Measurements from ENCODE around the gene FNDC8.

DNA sequence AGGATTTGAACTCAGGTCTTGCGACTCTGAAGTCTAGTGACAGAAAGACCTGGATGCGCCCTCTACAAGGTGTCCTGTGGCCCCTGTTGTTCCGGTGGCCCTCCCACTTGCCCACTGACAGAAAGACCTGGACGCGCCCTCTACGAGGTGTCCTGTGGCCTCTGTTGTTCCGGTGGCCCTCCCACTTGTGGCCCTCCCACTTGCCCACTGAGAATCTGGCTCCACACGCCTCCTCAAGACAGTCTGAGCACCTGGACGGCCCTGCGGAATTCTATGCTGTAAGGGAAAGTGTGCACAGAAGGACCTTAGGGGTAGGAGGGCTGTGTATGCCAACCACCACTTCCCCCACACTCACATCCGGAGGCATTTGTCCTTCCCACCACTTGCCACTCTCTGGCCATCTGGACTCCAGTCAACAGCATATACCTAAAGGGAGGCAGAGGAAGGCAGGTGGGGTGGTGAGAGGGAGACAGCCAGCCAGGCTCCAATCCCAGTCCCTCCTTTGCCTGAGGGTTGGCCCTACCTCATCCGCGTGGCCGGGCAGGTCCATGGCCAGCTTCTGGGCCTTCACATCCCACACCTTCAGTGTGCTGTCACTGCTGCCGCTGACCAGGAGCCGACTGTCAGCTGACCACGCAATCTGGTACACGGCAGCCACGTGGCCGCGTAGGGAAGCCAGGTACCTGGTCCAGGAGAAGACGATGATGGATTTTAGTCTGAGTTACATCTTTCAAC is 11.6 kb downstream of the FNDC8 start:
- TF ChIP-seq, protein P1, sequence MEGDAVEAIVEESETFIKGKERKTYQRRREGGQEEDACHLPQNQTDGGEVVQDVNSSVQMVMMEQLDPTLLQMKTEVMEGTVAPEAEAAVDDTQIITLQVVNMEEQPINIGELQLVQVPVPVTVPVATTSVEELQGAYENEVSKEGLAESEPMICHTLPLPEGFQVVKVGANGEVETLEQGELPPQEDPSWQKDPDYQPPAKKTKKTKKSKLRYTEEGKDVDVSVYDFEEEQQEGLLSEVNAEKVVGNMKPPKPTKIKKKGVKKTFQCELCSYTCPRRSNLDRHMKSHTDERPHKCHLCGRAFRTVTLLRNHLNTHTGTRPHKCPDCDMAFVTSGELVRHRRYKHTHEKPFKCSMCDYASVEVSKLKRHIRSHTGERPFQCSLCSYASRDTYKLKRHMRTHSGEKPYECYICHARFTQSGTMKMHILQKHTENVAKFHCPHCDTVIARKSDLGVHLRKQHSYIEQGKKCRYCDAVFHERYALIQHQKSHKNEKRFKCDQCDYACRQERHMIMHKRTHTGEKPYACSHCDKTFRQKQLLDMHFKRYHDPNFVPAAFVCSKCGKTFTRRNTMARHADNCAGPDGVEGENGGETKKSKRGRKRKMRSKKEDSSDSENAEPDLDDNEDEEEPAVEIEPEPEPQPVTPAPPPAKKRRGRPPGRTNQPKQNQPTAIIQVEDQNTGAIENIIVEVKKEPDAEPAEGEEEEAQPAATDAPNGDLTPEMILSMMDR (conservative IDR thresholded peaks at IDR 0.05; ENCODE audit: low read depth, low read length) = no peak
- no peak for TF ChIP-seq EZH2 (IDR thresholded peaks at IDR 0.05; ENCODE audit: borderline replicate concordance, low read depth, low read length, poor library complexity, severe bottlenecking)
